ENCODE data around the gene LRBA.
"Not testable (repeated sequence)": the region's sequence is repeated elsewhere in the genome, so short reads cannot be mapped to it uniquely, and the experiment has no call there.

LRBA gene

DNA sequence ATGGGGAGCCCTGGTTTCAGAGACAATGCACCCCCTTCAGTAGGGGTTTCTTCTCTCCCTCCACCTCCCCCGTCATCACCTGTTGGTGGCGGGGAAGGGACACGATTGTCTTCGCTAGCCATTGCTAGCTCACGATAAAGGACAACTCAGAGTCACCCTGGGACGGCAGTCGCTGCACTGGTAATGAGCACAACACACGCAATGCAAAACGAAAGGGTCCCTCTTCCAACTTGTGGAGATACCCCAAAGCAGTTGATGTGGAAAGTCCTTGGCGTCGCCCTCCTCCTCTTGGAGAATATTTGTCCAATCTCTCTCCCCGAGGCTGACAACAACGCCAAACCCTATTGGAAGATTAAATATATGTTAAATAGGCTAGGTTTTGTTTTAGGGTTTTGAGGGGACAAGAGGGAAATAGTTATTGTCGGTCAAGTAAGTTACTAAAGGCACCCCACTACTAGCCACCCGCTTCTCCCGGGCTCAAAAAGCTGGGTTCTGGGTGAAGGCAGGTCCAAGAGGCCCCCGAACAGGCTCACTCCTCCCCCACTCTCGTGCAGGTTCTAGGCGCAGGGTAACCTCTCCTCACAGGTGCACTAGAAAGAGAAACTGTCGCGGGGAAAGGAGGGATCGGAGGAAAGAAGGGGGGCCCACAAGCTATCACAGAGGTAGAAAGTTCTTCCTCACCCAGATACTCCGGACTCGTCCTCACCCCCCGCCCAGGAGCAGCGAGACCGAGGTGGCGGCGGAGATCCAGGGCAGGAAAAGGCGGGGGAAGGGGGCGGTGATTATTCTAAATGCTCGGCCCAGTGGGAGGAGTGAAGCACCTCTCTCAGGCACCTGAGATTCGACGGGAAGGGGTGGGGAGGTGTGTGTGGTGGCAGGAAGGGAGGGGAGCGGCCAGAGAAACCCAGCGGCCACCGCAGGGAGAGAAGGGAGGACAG is at the start of gene LRBA:
LRBA (minus strand) TSS at position 764 of the 938 bp plus-strand sequence; CDS start at position 122, 642 bp downstream.
- peak; percentile 64 for DNase-seq (ENCODE audit: low spot score)

DNA sequence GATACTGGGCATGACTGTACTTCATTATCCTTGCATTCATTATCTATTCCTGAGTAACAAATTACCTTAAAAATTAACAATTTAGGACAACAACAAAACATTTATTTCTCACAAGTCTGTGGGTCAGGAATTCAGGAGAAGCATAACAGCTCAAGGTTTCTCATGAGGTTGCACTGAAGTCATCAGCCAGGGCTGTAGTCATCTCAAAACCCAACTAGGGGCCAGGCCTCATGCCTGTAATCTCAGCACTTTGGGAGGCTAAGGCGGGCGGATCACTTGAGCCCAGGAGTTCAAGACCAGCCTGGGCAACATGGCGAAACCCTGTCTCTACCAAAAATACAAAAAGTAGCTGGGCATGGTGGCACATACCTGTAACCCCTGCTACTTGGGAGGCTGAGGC is 48.1 kb upstream of the LRBA start:
- not testable (repeated sequence) for DNase-seq (ENCODE audit: low spot score)

DNA sequence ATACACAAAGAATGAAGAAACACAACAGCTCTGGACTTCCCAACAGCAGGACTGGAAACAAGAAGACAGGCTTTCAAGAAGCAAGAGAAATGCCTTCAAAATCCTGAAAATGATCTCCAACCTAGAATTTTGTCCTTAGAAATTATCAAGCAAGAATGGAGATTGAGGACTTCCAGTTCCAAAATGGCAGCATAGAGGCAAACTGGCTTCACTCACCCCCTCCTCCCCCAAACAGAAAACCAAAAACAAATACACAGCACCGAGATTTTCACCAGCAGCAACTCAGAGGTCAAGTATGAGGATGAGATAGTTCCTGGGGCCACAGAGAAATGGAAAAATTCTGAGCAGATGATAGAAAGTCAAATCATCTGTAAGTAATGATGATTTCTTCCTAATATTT is 40.5 kb upstream of the LRBA start:
- DNase-seq (ENCODE audit: low spot score), result no peak

DNA sequence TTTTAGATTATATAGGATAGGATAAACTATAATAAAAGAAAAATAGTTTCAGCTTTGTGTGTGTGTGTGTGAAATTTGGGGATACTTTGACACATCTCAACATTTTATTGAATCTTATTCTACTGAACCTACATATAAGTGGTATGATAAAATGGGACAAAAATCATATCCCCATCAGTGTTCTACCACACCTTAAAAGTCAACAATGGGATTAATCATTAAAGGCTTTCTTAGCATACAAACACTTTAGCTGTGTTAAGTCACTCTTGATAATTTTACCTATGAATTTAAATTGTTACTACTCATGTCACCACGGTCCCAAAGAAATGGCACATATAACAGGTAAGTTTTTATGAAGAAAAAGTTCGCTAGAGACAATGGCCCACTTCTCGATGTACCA is 37.7 kb upstream of the LRBA start:
- no peak for DNase-seq (ENCODE audit: low spot score)

- no peak for DNase-seq (ENCODE audit: low spot score)
Measured at GRCh38 chr4:151049430-151049884, 34.4 kb upstream of the LRBA start.

- no peak for DNase-seq (ENCODE audit: low spot score)
Measured at GRCh38 chr4:151048913-151049312, 33.8 kb upstream of the LRBA start.

GRCh38 chr4:151046609-151047008 is 31.5 kb upstream of the LRBA start:
- no peak for DNase-seq (ENCODE audit: low spot score)

- no peak for DNase-seq (ENCODE audit: low spot score)
Measured at GRCh38 chr4:151045907-151046306, 30.8 kb upstream of the LRBA start.

GRCh38 chr4:151043803-151044515 is 28.9 kb upstream of the LRBA start:
- DNase-seq (ENCODE audit: low spot score), result no peak

DNA sequence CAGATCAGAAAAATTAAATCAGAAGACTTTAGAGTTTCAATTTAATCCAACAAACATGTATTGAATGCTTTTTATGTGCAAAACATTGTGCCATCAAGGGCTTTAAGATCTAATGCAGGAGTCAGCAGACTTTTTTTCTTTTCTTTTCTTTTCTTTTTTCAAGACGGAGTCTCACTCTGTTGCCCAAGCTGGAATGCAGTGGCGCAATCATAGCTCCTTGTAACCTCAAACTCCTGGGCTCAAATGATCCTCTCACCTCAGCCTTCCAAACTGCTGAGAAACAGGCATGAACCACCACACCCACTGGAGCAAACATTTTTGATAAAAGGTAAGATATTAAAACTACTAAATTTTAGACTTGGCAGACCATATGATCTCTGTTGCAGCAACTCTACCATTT is 24.6 kb upstream of the LRBA start:
- no peak for DNase-seq (ENCODE audit: low spot score)

DNA sequence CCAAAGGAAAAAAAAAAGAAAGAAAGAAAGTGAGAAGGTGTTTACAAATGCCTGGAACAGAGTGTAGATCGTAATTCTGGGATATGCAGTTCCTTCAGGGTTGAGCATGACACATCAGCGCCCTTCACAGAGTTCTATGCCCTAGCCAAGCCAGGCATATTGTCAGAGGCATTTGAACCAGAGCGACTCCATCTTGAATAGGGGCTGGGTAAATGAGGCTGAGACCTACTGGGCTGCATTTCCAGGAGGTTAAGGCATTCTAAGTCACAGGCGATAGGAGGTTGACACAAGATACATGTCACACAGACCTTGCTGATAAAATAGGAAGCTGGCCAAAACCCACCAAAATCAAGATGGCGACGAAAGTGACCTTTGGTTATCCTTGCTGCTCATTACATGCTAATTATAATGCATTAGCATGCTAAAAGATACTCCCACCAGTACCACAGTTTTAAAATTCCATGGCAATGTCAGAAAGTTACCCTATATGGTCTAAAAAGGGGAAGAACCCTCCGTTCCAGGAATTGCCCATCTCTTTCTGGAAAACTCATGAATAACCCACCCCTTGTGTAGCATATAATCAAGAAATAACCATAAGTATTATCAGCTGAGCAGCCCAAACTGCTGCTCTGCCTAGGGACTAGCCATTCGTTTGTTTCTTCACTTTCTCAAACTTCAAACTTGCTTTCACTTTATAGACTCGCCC is 23.5 kb upstream of the LRBA start:
- no peak for DNase-seq (ENCODE audit: low spot score)

DNA sequence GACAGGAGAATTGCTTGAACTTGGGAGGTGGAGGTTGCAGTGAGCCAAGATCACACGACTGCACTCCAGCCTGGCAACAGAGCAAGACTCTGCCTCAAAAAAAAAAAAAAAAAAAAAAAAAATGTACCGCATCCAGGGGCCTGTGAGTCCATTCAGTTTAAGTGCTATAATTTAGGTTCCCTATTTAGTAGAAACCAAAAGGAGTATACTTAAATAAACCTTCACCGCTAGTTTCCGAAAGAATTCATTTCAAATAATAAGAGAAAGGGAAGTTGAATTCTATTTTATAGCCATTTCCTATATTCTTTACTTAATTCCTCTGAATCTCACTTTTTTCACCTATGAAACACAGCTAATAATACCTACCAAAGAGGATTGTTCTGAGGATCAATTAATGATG is 20.8 kb upstream of the LRBA start:
- no peak for DNase-seq (ENCODE audit: low spot score)

- DNase-seq (ENCODE audit: low spot score), result no peak
Measured at GRCh38 chr4:151035328-151035727, 20.2 kb upstream of the LRBA start.

GRCh38 chr4:151034829-151035228 is 19.7 kb upstream of the LRBA start:
- DNase-seq (ENCODE audit: low spot score), result no peak

GRCh38 chr4:151031831-151032605 is 16.9 kb upstream of the LRBA start:
- DNase-seq (ENCODE audit: low spot score), result peak; percentile 65

DNA sequence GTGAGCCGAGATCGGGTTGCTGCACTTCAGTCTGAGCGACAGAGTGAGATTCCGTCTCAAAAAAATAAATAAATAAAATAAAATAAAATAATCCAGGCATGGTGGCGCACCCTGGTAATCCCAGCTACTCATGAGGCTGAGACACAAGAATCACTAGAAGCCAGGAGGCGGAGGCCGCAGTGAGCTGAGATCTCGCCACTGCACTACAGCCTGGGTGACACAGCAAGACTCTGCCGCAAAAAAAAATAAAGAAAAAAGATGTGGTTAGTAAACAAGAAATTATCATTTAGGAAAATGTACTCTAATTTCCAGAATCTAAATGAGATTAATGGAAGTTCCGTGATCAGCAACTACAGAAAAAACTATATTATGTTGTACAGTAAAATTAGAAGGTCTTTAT is 14.5 kb upstream of the LRBA start:
- DNase-seq (ENCODE audit: low spot score), result no peak

- DNase-seq (ENCODE audit: low spot score), result not testable (repeated sequence)
Measured at GRCh38 chr4:151029006-151029405, 13.9 kb upstream of the LRBA start.

GRCh38 chr4:151025759-151026158 is 10.7 kb upstream of the LRBA start:
- no peak for DNase-seq (ENCODE audit: low spot score)

GRCh38 chr4:151022586-151022985 is 7.5 kb upstream of the LRBA start:
- DNase-seq (ENCODE audit: low spot score), result no peak

DNA sequence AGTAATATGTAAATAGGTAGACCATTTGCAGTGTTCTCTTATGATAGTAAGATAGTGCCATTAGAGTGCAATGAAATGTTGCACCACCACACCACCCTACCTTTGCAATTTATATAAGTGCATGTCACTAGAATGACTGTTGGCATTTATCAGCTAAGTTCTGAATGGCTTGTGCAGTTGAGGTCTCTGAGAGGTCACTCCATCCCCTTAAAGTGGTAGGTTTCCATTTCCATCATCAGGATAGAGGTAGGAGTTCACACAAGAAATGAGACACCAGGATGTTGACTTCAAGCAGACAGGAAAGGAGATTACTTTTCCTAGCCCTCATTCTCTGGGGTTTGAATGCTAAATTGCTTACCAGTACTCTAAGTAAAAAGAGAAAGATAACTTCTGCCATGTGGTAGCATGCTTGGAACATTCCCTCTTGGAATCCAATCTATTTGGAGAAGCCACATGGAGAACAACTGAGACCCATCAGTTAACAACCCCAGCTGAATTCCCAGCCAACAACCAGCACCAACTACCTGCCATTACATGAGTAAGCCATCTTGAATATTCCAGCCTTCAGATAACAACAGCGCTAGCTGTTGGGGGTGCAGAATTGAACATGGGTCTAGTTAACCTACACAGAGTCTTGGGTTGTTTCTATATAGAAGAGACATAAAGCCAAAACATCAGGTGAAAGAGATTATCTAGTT is 6.7 kb upstream of the LRBA start:
- no peak for DNase-seq (ENCODE audit: low spot score)
